ENCODE data around the gene RSPRY1.
A peak's percentile ranks its signal among the peaks of the same experiment; 100 is the strongest.

RSPRY1 gene

GRCh38 chr16:57276596-57276995 lies 90.5 kb downstream of the RSPRY1 start:
- no peak for DNase-seq

DNA sequence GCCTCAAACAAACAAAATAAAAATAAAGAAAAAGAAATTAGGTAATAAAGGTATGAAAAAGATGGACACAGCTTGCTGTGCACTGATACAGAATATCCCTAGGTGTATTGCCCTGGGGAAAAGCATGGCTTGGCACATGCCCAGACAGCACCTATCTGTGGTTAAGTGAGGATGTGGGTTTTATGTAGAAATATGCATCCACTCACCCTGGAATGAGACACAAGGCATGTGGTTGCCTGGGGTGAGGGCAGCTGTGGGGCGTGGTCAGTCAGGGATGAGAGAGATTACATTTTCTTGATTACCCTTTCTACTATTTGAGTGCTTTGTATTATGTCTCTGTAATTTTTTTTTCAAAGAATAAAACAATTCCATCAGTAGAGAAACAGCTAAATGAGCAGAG lies 91.5 kb downstream of the RSPRY1 start:
- DNase-seq, result peak; percentile 32

GRCh38 chr16:57278494-57278893 lies 92.4 kb downstream of the RSPRY1 start:
- no peak for DNase-seq

GRCh38 chr16:57279780-57280638 lies 93.9 kb downstream of the RSPRY1 start:
- DNase-seq, result no peak

DNA sequence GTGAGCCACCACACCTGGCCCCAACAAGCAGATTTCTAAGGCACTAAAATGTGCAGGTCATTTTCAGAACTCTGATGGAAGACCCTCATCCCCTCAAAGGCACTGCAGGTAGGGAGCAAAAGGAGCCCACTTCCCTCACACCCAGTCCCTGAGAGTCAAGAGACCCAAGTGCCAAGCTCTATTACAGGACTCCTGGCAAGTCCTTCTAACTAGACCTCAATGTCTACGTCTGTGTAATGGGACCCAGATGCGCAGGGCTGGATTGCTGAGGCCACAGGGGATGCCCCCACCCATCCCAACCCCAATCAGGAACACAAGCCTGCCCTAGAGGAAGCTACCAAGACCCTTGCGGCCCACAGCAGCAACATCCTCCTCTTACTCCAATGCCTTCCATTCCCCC lies 95.7 kb downstream of the RSPRY1 start:
- DNase-seq, result no peak

DNA sequence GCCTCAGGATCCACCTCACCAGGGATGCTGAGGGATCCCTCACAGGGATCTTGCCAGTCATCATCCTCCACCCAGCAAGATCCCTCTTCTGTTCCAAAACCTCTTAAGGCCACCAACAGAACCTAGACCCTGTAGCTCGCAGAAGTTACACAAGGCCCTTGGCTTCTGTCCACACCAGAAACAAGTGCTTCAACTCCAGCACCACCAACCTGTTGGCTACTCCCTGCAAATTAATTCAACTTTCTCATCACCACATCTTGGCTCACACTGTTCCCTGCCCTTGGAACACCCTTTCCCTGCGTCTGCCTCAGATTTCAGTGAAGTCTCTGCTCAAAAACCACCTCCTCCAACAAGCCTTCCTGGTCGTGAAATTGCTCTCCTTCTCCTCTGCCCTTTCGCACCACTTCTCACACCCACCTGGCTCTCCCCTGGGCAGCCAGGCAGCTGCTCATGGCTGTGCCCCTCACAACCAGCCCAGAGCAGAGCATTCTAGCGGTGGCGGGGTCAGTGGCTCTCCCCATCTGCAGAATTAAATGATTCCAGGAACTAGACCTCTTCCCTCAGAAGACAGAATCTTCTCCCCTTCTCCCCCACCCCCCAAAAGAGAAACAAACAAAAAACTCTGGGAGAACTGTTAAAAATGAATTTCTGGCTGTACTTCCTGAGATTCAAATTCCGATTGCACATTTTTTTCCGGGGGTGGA lies 96.5 kb downstream of the RSPRY1 start:
- DNase-seq, result no peak

DNA sequence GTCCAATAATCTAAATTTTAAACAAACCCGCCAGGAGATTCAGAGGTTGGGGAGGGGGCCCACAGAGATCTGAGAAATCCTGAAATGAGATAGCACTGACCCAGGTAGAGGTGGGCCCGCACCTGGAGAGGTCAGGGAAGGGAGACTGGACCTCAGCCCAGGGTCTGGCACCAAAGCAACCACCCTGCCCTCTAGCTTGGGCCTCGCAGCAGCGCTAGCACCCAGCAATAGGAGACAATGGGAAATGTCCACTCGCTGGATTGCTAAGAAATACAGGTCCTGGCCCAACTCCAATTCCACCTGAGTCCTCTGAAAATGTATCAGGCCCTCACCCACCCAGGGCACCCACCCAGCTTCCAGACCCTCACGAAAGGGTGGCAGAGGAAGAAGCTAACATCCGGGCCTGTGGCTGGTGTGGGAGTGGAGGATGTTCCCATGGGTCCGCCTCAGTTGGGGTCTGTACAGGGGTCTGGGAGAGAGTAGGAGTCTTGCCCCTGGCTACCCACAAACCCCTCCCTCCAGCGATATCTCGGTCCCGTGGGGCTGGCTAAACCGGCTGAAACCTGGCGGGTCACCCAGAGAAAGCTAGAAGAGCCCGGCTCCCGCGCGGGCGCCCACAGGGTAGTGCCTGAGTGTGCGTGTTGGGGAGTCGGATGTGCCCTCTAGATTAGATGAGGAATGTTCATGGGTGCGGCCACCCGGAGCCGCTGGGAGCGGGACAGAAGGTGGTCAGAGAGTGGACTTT lies 97.3 kb downstream of the RSPRY1 start:
- no peak for DNase-seq

GRCh38 chr16:57283959-57284208 lies 97.8 kb downstream of the RSPRY1 start:
- no peak for DNase-seq

GRCh38 chr16:57284209-57284951 lies 98.3 kb downstream of the RSPRY1 start, which contains the start of gene PLLP:
PLLP (minus strand) TSS chr16:57284672; CDS start chr16:57284540, 132 bp downstream.
- DNase-seq, result peak; percentile 10

DNA sequence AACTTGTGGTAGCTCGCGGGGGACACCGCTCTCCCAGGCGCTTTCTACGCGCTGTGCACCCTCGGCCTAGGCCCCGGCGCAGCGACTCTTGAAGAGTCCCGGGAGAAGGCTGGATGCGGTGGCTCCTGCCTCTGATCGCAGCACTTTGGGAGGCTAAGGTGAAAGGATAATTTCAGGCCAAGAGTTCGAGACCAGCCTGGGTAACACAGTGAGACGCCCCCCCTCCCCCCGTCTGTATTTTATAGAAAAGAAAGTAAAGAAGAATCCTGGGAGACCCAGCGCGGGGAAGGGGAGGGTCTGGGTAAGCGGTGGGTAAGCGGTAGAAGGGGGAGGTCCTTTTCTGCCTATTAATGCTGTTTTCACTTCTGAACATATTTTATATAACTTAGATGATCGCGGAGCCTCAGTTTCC lies 98.8 kb downstream of the RSPRY1 start:
- no peak for DNase-seq

GRCh38 chr16:57285379-57285778 lies 99.2 kb downstream of the RSPRY1 start:
- no peak for DNase-seq

- no peak for DNase-seq
Measured at GRCh38 chr16:57289391-57290257, 103.5 kb downstream of the RSPRY1 start.
